ENCODE data around the gene ENG. TPM values are rescaled to one million over a fixed set of nuclear protein-coding genes. Genes with fewer than 3 reads are reported as not detected.

ENG gene
- total RNA-seq, 1 experiment from 2014 or later, result 12.9 TPM

Small RNA genes within 50 kb of the gene (small RNA-seq; reads per million reads assigned to genes)
- gene MIR4672 (0 to 0.18 reads per million in 2 experiments), gene RF00019 (0 reads per million in 2 experiments), gene RNA5SP296 (0 reads per million in 2 experiments)

Other genes starting within 250 kb of the ENG start
- 8.4 and 10.2 TPM in 2 replicates for gene STXBP1, start 242.4 kb downstream of the ENG start, total RNA-seq (2014; rRNA removed; shearing (Covaris generic))
- not detected in 2 replicates for gene CFAP157, start 147.7 kb downstream of the ENG start, total RNA-seq (2014; rRNA removed; shearing (Covaris generic))
- 12.1 and 13.8 TPM in 2 replicates for gene PTRH1, start 139.0 kb downstream of the ENG start, total RNA-seq (2014; rRNA removed; shearing (Covaris generic))
- gene TTC16, start 138.6 kb downstream of the ENG start, total RNA-seq (2014; rRNA removed; shearing (Covaris generic)), result 0.20 TPM in 1 of 2 replicates, not detected in the other
- gene TOR2A, start 119.4 kb downstream of the ENG start, total RNA-seq (2014; rRNA removed; shearing (Covaris generic)), result 8.9 and 10.5 TPM in 2 replicates
- gene SH2D3C, start 76.0 kb downstream of the ENG start, total RNA-seq (2014; rRNA removed; shearing (Covaris generic)), result 0.12 and 0.57 TPM in 2 replicates
- gene CDK9, start 68.6 kb downstream of the ENG start, total RNA-seq (2014; rRNA removed; shearing (Covaris generic)), result 16.7 and 23.1 TPM in 2 replicates
- gene FPGS, start 51.8 kb downstream of the ENG start, total RNA-seq (2014; rRNA removed; shearing (Covaris generic)), result 23.9 and 27.5 TPM in 2 replicates
- gene AK1, start 23.0 kb upstream of the ENG start, total RNA-seq (2014; rRNA removed; shearing (Covaris generic)), result 36.9 and 41.9 TPM in 2 replicates
- 6.5 and 12.8 TPM in 2 replicates for gene ST6GALNAC6, start 44.9 kb upstream of the ENG start, total RNA-seq (2014; rRNA removed; shearing (Covaris generic))
- 33.3 and 36.2 TPM in 2 replicates for gene ST6GALNAC4, start 62.4 kb upstream of the ENG start, total RNA-seq (2014; rRNA removed; shearing (Covaris generic))
- 2.8 and 4.5 TPM in 2 replicates for gene PIP5KL1, start 76.1 kb upstream of the ENG start, total RNA-seq (2014; rRNA removed; shearing (Covaris generic))
- gene DPM2, start 83.2 kb upstream of the ENG start, total RNA-seq (2014; rRNA removed; shearing (Covaris generic)), result 31.1 and 39.5 TPM in 2 replicates
- 9.2 and 12.2 TPM in 2 replicates for gene EEIG1, start 126.3 kb upstream of the ENG start, total RNA-seq (2014; rRNA removed; shearing (Covaris generic))
- gene NAIF1, start 212.7 kb upstream of the ENG start, total RNA-seq (2014; rRNA removed; shearing (Covaris generic)), result 9.9 and 10.6 TPM in 2 replicates
- 15.2 and 15.5 TPM in 2 replicates for gene SLC25A25, start 213.6 kb upstream of the ENG start, total RNA-seq (2014; rRNA removed; shearing (Covaris generic))